ENCODE results near the gene CALHM5.
"Not testable (repeated sequence)": the region's sequence is repeated elsewhere in the genome, so short reads cannot be mapped to it uniquely, and the experiment has no call there.

CALHM5 gene, protein sequence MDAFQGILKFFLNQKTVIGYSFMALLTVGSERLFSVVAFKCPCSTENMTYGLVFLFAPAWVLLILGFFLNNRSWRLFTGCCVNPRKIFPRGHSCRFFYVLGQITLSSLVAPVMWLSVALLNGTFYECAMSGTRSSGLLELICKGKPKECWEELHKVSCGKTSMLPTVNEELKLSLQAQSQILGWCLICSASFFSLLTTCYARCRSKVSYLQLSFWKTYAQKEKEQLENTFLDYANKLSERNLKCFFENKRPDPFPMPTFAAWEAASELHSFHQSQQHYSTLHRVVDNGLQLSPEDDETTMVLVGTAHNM

DNA sequence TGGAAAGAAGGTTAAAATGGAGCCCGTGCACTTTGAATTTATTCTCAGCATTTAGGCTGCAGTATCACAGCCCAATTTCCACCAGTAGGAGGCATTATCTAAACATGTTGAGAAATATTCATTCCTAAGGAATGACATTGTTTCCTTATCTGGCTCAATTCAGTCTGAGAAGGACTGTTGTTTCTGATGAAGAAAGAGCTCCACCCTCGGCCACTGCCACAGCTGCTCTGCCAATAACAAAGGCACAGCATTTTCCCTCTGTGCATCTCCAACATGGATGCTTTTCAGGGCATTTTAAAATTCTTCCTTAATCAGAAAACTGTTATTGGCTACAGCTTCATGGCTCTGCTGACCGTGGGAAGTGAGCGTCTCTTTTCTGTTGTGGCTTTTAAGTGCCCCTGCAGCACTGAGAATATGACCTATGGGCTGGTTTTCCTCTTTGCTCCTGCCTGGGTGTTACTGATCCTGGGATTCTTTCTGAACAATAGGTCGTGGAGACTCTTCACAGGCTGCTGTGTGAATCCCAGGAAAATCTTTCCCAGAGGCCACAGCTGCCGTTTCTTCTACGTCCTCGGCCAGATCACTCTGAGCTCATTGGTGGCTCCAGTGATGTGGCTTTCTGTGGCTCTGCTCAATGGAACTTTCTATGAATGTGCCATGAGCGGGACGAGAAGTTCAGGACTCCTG lies at the start of gene CALHM5:
Gene CALHM5, plus strand, starts transcription at position 216 of the 687 bp plus-strand sequence. Its CDS starts 58 bp downstream, at position 274.
- DNase-seq (ENCODE audit: low spot score) = peak; percentile 29

DNA sequence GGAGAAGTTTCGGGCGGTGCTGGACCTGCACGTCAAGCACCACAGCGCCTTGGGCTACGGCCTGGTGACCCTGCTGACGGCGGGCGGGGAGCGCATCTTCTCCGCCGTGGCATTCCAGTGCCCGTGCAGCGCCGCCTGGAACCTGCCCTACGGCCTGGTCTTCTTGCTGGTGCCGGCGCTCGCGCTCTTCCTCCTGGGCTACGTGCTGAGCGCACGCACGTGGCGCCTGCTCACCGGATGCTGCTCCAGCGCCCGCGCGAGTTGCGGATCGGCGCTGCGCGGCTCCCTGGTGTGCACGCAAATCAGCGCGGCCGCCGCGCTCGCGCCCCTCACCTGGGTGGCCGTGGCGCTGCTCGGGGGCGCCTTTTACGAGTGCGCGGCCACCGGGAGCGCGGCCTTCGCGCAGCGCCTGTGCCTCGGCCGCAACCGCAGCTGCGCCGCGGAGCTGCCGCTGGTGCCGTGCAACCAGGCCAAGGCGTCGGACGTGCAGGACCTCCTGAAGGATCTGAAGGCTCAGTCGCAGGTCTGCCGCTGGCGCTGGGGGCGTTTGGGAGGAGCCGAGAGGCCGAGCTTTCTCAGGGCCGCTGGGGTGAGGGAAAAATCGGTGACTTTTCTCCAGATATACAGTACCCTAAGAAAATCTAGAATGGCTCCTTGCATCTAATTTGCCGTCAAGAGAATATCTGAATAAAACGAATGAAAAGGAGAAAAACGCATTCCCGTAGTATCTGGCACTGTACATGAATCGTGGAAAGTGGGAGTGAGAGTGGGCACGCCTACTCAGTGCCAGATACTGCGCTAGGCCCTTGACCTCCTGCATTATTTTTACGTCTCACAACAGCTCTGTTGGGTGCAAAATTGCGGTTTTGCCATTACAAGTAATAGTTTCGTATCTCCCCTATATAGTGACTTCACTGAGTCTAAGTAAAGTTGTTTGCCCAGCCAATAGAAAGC lies 49.2 kb upstream of the CALHM5 start:
- no peak for DNase-seq (ENCODE audit: low spot score)

DNA sequence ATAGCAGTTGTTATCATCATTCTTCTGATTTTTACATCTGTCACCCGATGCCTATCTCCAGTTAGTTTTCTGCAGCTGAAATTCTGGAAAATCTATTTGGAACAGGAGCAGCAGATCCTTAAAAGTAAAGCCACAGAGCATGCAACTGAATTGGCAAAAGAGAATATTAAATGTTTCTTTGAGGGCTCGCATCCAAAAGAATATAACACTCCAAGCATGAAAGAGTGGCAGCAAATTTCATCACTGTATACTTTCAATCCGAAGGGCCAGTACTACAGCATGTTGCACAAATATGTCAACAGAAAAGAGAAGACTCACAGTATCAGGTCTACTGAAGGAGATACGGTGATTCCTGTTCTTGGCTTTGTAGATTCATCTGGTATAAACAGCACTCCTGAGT lies 48.1 kb upstream of the CALHM5 start:
- DNase-seq (ENCODE audit: low spot score) = no peak

DNA sequence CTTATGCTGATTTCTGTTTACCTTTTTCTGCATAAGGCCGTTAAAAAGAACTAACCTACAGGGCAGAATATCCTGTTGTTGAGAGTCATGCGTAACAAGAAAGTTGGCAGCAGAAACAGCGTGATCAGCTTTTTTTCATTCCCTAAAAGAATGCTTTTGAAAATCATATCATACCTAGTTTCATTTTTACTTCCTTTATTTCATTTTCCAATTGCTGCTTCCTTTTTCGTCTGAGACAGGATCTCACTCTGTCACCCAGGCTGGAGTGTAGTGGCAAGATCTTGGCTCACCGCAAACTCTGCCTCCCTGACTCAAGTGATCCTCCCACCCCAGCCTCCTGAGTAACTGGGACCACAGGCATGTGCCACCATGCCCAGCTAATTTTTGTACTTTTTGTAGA lies 46.2 kb upstream of the CALHM5 start:
- no peak for DNase-seq (ENCODE audit: low spot score)

DNA sequence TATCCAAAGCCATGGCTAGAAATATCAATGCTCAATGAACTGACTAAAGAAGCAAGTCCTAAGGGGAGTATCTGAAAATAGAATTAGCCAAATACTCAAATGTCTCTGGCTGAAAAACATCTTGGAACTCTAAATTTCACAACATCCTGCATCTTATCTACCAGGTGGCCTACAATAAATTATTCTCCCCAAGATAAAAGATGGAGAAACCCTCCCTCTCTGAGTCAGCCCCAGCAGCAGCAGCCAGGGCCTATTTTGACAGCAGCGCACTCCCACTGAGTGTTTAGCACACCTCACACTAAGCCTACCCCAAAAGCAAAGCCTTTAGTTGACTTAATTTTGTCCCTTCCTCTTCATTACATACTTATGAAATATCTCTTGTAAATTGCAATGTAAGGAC lies 44.3 kb upstream of the CALHM5 start:
- no peak for DNase-seq (ENCODE audit: low spot score)

DNA sequence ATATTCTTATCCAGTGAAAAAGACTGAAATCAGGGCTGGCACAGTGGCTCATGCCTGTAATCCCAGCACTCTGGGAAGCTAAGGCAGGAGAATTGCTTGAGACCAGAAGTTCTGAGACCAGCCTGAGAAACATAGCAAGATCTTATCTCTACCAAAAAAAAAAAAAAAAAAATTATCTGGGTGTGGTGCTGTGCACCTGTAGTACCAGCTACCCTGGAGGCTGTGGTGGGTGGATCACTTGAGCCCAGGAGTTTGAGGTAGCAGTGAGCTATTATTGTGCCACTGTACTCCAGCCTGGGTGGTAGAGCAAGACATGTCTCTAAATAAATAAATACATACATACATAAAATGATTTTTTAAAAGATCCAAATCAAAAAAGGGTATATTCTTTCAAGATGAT lies 43.9 kb upstream of the CALHM5 start:
- DNase-seq (ENCODE audit: low spot score) = no peak

DNA sequence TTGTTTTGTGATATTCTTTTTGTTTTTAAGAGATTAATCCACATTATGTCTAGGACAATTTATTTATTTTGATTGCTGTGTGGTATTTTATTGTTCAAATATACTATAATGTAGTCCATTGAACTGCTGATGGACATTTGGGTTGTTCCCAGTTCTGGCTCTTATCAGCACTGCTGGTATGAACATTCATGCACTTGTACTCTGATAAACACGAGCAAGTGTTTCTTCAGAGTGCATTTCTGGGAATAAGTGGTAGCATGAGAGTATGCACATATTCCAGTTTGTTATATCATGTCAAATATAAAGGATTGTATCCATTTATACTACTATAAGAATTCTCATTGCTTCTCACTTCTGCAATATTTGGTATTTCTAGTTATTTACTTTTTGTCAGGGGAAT lies 43.1 kb upstream of the CALHM5 start:
- no peak for DNase-seq (ENCODE audit: low spot score)

DNA sequence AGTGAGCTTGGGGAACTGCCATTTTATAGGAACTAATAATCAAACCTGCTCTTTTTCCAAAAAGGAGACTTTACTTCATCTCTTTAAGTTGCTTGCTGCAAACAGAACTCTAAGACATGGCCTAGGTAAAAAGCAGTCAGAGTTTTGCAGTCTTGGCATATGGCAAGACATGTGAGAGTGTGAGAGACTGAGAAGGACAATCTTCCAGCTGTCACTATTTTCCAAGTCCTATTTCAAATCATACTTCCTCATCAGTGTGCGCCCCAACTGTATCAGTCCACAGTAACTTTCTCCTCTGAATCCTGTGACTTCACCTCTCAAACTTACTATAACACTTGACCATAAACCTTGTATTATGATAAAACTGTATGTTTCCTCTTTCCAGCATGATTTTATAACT lies 39.9 kb upstream of the CALHM5 start:
- DNase-seq (ENCODE audit: low spot score) = no peak

DNA sequence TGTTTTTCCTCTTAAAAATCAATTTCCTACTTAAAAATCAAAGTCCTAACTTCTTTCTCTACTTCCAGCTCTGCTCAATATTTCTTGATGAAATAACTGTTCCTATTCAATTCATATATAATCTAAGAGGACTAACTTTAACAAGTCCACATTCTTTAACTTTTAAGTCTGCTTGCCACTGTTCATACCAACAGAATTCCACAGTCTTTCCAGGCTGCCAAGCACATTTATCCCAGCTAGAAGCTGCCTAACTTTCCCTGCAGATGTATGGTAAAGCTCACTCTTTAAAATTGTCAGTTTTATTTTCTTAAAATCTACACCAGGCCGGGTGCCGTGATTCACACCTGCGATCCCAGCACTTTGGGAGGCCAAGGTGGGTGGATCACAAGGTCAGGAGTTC lies 38.7 kb upstream of the CALHM5 start:
- DNase-seq (ENCODE audit: low spot score) = no peak

DNA sequence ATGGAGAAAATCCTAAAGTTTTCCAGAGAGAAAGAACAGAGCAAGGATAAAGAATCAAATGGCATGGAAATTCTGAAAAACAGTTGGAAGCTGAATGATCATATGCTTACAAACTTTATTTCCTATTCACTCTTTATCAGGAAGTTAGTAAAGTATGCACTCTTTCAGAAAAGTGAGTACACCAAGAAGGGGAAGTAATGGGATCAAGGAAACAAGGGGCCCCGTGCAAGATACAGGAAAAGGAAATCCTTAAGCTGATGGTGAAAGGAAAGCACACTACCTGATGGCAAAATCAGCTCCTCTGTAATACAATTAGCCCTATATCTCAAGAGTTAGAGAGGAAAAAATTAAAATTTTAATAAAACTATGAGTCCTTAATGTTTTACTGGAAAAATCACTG lies 36.3 kb upstream of the CALHM5 start:
- no peak for DNase-seq (ENCODE audit: low spot score)

DNA sequence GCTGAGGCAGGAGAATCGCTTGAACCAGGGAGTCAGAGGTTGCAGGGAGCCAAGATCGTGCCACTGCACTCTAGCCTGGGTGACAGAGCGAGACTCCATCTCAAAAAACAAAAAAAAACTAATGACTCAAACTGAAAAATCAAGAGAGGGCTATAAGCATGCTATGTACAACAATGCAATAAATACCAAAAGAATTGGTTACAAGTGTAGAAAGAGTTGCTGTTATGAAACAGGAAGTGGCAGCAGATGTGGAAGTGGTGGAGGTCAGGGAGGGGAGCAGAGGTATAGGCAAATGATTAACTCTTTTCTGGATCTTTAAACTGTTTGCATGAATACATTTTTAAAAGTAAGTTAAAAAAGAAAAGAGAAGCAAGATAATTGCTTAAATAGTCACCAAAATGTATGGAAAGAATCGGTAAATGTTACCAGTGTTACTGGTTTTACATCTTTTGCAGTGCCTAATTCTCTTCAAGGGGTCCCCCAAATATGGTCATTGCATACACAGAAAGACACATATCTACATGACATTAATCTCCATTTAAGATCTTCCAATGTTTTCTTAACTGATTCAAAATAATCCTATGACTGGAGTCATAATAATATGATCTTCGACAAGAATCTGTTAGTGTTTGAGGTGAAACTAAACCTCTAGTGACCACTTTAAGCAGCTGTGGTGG lies 35.3 kb upstream of the CALHM5 start:
- DNase-seq (ENCODE audit: low spot score) = no peak

DNA sequence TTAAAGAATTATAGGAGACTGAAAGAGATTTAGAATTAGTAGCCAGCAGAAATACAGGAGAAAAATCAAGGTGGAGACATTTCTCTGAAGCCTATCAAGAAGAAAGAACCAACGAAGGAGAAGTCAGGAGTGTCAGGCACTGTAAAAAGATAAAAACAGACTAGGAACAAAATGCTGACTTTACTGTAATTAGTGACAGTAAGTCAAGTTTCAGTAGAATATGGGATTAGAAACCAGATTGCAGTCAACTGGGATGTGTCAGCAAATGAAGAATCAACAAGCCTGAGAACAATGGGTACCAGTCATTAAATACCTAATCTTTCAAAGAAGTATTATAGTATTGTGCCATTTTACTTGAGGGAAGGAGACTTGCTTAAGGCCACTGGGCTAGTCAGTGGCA lies 28.7 kb upstream of the CALHM5 start:
- no peak for DNase-seq (ENCODE audit: low spot score)

DNA sequence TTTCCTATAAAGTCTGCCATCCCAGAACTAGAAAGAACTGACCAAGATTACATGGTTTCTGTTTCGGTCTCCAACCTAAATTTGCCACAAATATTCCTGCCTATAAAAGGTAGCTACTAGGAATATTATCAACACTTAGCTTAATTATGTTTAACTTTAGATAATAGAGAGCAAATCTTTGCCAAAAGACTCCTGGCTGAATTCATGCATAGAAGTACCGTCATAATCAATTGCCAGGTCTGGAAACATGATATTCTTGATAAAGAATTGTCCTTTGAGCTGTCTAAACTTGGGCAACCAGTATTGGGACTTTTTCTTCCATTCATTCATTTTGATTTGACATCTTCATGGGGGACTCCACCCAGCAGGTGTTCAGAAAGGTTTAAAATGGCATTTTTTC lies 27.8 kb upstream of the CALHM5 start:
- no peak for DNase-seq (ENCODE audit: low spot score)

DNA sequence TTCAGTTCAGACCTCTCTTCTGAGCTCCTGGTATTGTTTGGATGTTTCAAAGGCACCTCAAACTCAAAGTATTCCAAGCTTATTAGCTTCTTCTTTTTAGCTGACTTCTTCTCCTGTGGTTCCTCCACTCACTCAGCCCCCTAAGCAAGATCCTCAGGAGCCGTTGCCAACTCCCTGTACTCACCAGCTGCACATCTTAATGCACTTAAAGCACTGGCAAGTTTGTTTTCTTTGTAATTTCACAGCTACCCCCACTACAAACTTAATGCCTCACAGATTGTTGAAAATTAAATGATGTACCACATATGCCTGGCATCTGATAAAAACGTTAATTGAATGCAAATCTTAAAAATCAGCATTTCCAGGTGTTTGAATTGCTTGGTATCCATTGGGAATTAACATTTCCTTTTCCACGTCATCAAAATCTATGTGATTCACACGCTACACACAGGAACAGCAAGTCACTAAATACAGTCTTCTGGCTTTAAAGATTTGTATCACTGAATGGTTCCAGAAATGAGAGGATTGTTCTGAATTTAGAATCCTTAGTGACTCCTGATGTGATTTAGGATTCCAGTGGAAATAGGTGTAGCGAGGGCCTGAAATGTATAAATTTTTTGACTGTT lies 25.8 kb upstream of the CALHM5 start:
- DNase-seq (ENCODE audit: low spot score) = no peak

DNA sequence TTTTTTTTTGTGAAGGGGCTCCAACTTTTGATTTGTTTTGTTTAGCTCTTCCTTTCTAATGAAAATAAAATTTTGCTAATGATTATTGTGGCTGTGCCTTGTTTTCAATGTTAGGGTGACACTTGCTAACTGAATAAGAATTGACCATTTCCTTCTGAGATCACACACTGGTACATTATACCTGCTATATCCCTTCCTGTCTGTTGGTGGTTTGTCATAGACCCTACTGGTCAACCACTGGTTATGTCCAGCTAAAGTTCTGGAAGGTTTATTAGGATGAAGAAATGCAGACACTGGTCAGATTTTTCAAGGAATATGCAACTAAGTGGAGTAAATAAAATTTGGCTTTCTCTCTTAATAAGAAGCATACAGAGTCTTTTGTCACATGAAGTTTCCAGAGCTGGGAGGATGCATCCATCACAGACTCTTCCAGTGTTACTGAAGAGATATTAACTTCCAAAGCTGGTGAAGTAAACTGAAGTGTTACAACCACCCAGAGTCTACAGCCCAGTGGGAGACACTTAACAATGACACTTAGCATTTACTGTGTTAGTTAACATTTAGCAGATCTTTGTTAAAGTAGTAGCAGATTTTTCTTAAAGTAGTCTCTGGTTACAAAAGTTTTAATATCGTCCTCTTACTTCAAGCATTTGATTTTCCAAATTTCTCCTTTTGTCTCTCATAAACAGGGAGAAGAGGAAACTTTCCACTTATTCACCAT lies 19.7 kb upstream of the CALHM5 start:
- no peak for DNase-seq (ENCODE audit: low spot score)

DNA sequence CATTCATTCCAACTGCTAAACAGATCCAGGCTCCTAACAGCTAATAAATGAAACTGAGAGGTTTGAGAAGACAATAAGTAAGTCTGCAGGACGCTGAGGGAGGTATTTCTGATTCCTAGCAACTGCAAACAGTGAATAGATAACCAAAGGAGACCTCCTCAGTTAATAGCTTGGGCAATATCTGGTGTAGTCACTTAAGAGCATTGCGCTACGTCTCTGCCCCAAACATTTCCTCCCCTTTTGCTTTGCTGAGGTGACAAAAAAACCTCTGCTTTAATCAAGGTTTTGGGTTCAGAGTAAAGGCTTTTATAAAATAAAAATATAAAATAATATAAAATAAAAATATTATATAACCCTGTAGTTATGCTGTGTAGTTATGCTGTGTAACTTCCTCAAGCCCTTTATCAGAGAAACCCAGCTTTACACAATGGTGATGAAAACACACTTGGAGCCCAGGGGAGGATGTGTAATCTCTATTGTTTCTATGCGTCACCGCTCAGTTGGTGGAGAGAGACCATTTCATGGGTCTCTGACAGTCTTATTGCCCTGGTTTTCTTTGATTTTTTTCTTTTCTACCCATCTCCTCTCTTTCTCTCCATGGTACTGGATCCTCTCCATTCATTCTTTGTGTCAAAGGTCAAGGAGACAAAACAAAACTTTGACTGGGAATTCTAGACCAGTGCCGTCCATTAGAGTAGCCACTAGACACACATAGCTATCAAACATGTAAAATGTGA lies 18.9 kb upstream of the CALHM5 start:
- no peak for DNase-seq (ENCODE audit: low spot score)

DNA sequence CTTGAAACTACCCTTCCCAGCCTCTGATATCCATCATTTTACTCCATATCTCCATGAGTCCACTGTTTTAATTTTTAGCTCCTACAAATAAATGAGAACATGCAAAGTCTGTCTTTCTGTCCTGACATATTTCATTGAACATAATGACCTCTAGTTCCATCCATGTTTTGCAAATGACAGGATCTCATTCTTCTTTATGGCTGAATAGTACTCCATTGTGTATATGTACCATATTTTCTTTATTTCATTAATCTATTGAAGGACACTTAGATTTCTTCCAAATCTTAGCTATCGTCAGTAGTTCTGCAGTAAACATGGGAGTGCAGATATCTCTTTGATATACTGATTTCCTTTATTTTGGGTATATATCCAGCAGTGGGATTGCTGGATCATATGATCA lies 16.3 kb upstream of the CALHM5 start:
- DNase-seq (ENCODE audit: low spot score) = not testable (repeated sequence)

DNA sequence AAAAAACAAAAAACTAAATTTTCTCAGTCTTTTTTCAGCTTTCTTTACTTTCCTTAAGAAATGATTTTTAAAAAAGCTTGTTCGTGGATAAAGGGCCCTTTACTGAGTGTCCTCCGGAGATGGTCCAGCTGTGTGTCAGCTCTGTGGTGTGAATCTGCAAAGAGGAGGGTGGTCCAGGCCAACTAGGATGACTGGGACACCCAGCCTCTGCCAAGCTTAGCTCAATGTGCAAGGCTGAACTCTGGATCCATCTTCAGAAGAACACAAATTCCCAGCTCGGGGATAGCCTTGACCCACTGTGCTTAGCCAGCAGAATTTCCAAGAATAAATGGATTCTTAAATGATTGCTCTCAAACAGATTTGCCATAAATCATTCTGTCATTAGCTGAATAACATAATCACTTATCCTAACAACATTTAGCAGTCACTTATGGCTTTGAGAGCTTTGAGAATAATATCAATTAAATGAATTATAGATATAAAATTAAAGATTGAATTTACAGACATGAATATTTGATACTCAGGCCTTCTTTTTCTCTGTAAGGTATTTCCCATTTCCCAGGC lies 14.2 kb upstream of the CALHM5 start:
- DNase-seq (ENCODE audit: low spot score) = no peak

DNA sequence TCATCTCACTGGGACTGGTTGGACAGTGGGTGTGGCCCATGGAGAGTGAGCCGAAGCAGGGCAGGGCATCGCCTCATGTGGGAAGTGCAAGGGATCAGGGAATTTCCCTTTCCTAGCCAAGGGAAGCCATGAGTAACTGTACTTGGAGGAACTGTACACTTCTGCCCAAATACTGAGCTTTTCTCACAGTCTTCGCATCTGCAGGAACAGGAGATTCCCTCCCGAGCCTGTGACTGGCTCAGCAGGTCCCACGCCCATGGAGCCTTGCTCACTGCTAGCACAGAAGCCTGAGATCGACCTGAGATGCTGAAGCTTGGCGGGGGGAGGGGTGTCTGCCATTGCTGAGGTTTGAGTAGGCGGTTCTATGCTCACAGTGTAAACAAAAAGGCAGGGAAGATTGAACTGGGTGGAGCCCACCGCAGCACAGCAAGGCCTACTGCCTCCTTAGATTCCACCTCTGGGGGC lies 10.4 kb upstream of the CALHM5 start:
- no peak for DNase-seq (ENCODE audit: low spot score)

DNA sequence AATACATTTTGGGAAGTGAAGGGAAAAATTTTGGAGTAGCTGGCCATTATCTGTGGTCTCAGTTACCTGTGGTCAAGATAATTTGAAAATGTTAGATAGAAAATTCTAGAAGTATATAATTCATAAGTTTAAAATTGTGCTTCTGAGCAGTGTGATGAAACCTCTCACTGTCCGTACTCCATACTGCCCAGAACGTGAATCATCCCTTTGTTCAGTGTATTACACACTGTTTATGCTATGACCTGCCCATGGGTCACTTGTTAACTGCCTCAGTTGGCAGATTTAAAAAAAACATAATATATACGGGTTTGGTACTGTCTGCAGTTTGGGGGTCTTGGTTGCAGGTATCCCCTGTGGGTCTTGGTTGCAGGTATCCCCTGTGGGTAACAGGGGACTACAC lies 4.1 kb upstream of the CALHM5 start:
- DNase-seq (ENCODE audit: low spot score) = no peak

Data from globus pallidus (tissue), 1 donor.